GM23338 (cell line): Measurements from ENCODE around the gene PRDM2. TPM values are rescaled to one million over a fixed set of nuclear protein-coding genes. Genes with fewer than 3 reads are reported as not detected.

ENCODE experiments used
- ATAC-seq: fragments of 200-7000 bp; cut with Tn5 transposase; 3 replicates; pipeline ENCODE4 v1.9.1; 2020
- DNase-seq: peaks from one replicate; pipeline ENCODE4 v3.0.0-alpha.2; 2015; ENCODE audit warnings: low spot score
- H2AFZ ChIP-seq: fragments of 200-600 bp; sonication (generic); 2 replicates; pipeline ENCODE4 v1.8.0; 2016; ENCODE audit warnings: antibody characterized with exemption, mild to moderate bottlenecking, moderate library complexity
- H3F3A ChIP-seq: fragments of 200-600 bp; sonication (generic); replicated peaks from 2 replicates; pipeline ENCODE4 v1.8.0; 2017; ENCODE audit warnings: antibody characterized with exemption, mixed run types, low read depth
- H3K27ac ChIP-seq: fragments of 200-600 bp; sonication (generic); 2 replicates; pipeline ENCODE4 v1.6.1; 2016; ENCODE audit warnings: low read depth
- H3K27me3 ChIP-seq: fragments of 200-600 bp; sonication (generic); 2 replicates; pipeline ENCODE4 v1.8.0; 2016; ENCODE audit warnings: mild to moderate bottlenecking, mixed run types, moderate library complexity; ENCODE audit not compliant: insufficient read depth
- H3K36me3 ChIP-seq: fragments of 200-600 bp; sonication (generic); 2 replicates; pipeline ENCODE4 v1.8.0; 2016; ENCODE audit warnings: mild to moderate bottlenecking; ENCODE audit not compliant: insufficient read depth
- H3K4me1 ChIP-seq: fragments of 200-600 bp; sonication (generic); 2 replicates; pipeline ENCODE4 v1.8.0; 2016; ENCODE audit warnings: mild to moderate bottlenecking, moderate library complexity; ENCODE audit not compliant: insufficient read depth
- H3K4me2 ChIP-seq: fragments of 200-600 bp; sonication (generic); 2 replicates; pipeline ENCODE4 v1.7.1; 2017; ENCODE audit warnings: mixed run types
- H3K4me3 ChIP-seq: fragments of 200-600 bp; sonication (generic); 2 replicates; pipeline ENCODE4 v1.6.1; 2016; ENCODE audit warnings: mixed run types
- H3K79me2 ChIP-seq: fragments of 200-600 bp; sonication (generic); replicated peaks from 2 replicates; pipeline ENCODE4 v1.8.0; 2017; ENCODE audit warnings: mild to moderate bottlenecking; ENCODE audit not compliant: insufficient read depth
- H3K9me2 ChIP-seq: fragments of 200-600 bp; sonication (generic); 2 replicates; pipeline ENCODE4 v1.8.0; 2017; ENCODE audit not compliant: insufficient read depth
- H4K20me1 ChIP-seq: fragments of 200-600 bp; sonication (generic); replicated peaks from 2 replicates; pipeline ENCODE4 v1.8.0; 2017; ENCODE audit warnings: mild to moderate bottlenecking; ENCODE audit not compliant: insufficient read depth
- H3K27ac Mint-ChIP-seq: 2 replicates; pipeline ENCODE4 v1.8.0; 2020; ENCODE audit warnings: inconsistent platforms, mild to moderate bottlenecking, moderate library complexity, mixed read lengths
- H3K27me3 Mint-ChIP-seq: 3 replicates; pipeline ENCODE4 v1.8.0; 2022; ENCODE audit warnings: low read depth, mild to moderate bottlenecking, moderate library complexity, mixed read lengths, inconsistent platforms; ENCODE audit not compliant: insufficient read depth, poor library complexity
- H3K36me3 Mint-ChIP-seq: 3 replicates; pipeline ENCODE4 v1.8.0; 2021; ENCODE audit warnings: low read depth, mild to moderate bottlenecking, inconsistent platforms, moderate library complexity, mixed read lengths
- H3K4me1 Mint-ChIP-seq: 3 replicates; pipeline ENCODE4 v1.8.0; 2020; ENCODE audit warnings: mild to moderate bottlenecking, inconsistent platforms, mixed read lengths
- H3K4me3 Mint-ChIP-seq: 3 replicates; pipeline ENCODE4 v1.8.0; 2021; ENCODE audit warnings: moderate library complexity, mild to moderate bottlenecking, inconsistent platforms, mixed read lengths
- H3K9me3 Mint-ChIP-seq: 3 replicates; pipeline ENCODE4 v1.8.0; 2020; ENCODE audit warnings: moderate library complexity, mild to moderate bottlenecking, inconsistent platforms, mixed read lengths
- ETS1 ChIP-seq: IDR thresholded peaks from 2 replicates; pipeline ENCODE4 v1.6.1; 2016; ENCODE audit warnings: antibody characterized with exemption
- NANOG ChIP-seq: IDR thresholded peaks from 2 replicates; pipeline ENCODE4 v1.6.1; 2016; ENCODE audit warnings: antibody characterized with exemption, borderline replicate concordance
- ZNF331 ChIP-seq: fragments of 250-450 bp; sonication (Bioruptor Pico); IDR thresholded peaks from 2 replicates; pipeline ENCODE4 v1.5.0; 2020; ENCODE audit warnings: low read depth, mild to moderate bottlenecking, moderate library complexity
- ZNF462 ChIP-seq: fragments of 250-450 bp; sonication (Bioruptor Pico); IDR thresholded peaks from 2 replicates; pipeline ENCODE4 v1.5.0; 2020; ENCODE audit warnings: mild to moderate bottlenecking, moderate library complexity
- polyA plus RNA-seq: library from polyadenylated mRNA; unstranded; fragments of >200 nt; fragmentation: Nextera tagmentation; extraction: Ambion mirVana; gene quantifications from 2 replicates; pipeline ENCODE4 v1.2.1, GENCODE V29; 2016
- total RNA-seq: library from RNA; depleted of rRNA; stranded (reverse); fragments of >200 nt; shearing (Covaris generic); gene quantifications from 2 replicates; pipeline ENCODE4 v1.2.3, GENCODE V29; 2014

The PRDM2 gene
- total and polyA plus RNA-seq, 2 experiments from 2014 or later, result 11.6 to 28.3 TPM

GRCh38 chr1:13778431-13778830, 78.4 kb downstream of the PRDM2 start:
- no peak for ATAC-seq

More at GRCh38 chr1:13778431-13778830, 78.4 kb downstream of the PRDM2 start:
- H3K36me3 ChIP-seq, result 0 out of 2 replicates have a peak, but pooled peaks cover 3% of the 10 kb centered on the region
- no peak overlapping the region for H2AFZ ChIP-seq
- no peak overlapping the region for H3K27ac ChIP-seq
- no peaks in the 10 kb centered on the region for H3K9me2 ChIP-seq
- no peak for TF ChIP-seq NANOG
- TF ChIP-seq ZNF462 (CRISPR knock-in tag), result no peak
- no peak for TF ChIP-seq ZNF331 (CRISPR knock-in tag)
- TF ChIP-seq ETS1, result no peak
- no peaks in the 10 kb centered on the region for H3K27me3 ChIP-seq
- Mint-ChIP-seq H3K4me3 (no peak overlapping the region), H3K4me1 (peaks cover 16% of the 10 kb centered on the region), H3K27ac (no peak overlapping the region), H3K27me3 (peaks cover 2% of the 10 kb centered on the region), H3K9me3 (no peaks in the 10 kb centered on the region), H3K36me3 (peaks cover 42% of the 10 kb centered on the region)
- H3K4me2 ChIP-seq, result no peak overlapping the region
- H3K79me2 ChIP-seq, result 0 out of 2 replicates have a peak, but pooled peaks cover 3% of the 10 kb centered on the region
- no peak overlapping the region for H3K4me3 ChIP-seq
- no peaks in the 10 kb centered on the region for H3F3A ChIP-seq
- peaks cover 5% of the 10 kb centered on the region; the same call in 1 of the 2 replicates for H4K20me1 ChIP-seq
- no peak for DNase-seq
- H3K4me1 ChIP-seq, result peaks cover 7% of the 10 kb centered on the region
